Liver (tissue), 9 donors: Measurements from ENCODE around the gene FRMD5. TPM values are rescaled to one million over a fixed set of nuclear protein-coding genes. Genes with fewer than 3 reads are reported as not detected.

ENCODE experiments used
- DNase-seq: peaks from one replicate; pipeline ENCODE4 v3.0.0-alpha.2; 2017; ENCODE audit warnings: low spot score
- H3K27ac ChIP-seq, 2 donors: one replicate each; pipeline ENCODE4 v1.7.0; 2013; ENCODE audit warnings: inconsistent platforms in 2 of 2, low read length in 2 of 2, control low read depth in 1 of 2, low read depth in 1 of 2, mild to moderate bottlenecking in 1 of 2
- H3K27me3 ChIP-seq, 4 donors: one replicate each; pipeline versions ENCODE4 v1.6.1 to v1.7.0; 2013; ENCODE audit warnings: low read length in 3 of 4, inconsistent platforms in 1 of 4, mild to moderate bottlenecking in 1 of 4, moderate library complexity in 1 of 4; ENCODE audit not compliant: control insufficient read depth in 4 of 4, insufficient read depth in 4 of 4
- H3K36me3 ChIP-seq, 4 donors: one replicate each; pipeline versions ENCODE4 v1.6.1 to v1.7.0; 2013; ENCODE audit warnings: low read length in 3 of 4, mild to moderate bottlenecking in 3 of 4, low read depth in 1 of 4, moderate library complexity in 1 of 4; ENCODE audit not compliant: control insufficient read depth in 4 of 4, insufficient read depth in 3 of 4
- H3K4me1 ChIP-seq, 4 donors: one replicate each; pipeline versions ENCODE4 v1.6.1 to v1.7.0; 2013; ENCODE audit warnings: low read length in 3 of 4, mild to moderate bottlenecking in 3 of 4, moderate library complexity in 1 of 4; ENCODE audit not compliant: control insufficient read depth in 4 of 4, insufficient read depth in 4 of 4
- H3K4me3 ChIP-seq, 3 donors: one replicate each; pipeline versions ENCODE4 v1.6.1 to v1.7.0; 2013; ENCODE audit warnings: low read length in 3 of 3, control low read depth in 1 of 3, low read depth in 1 of 3, mild to moderate bottlenecking in 1 of 3
- H3K9ac ChIP-seq, 2 donors: one replicate each; pipeline ENCODE4 v1.7.0; 2013; ENCODE audit warnings: low read length in 2 of 2, mild to moderate bottlenecking in 2 of 2, moderate library complexity in 2 of 2, control low read depth in 1 of 2, low read depth in 1 of 2
- H3K9me3 ChIP-seq, 4 donors: one replicate each; pipeline versions ENCODE4 v1.6.1 to v1.7.0; 2013; ENCODE audit warnings: low read length in 3 of 4; ENCODE audit not compliant: control insufficient read depth in 4 of 4
- EGR1 ChIP-seq, 2 donors: IDR thresholded peaks; 2 replicates each; pipeline ENCODE4 v1.6.1; 2016 to 2018; ENCODE audit warnings: antibody characterized with exemption in 2 of 2, low read depth in 2 of 2
- FOXA1 ChIP-seq: IDR thresholded peaks from 2 replicates; pipeline ENCODE4 v1.6.1; 2016; ENCODE audit warnings: antibody characterized with exemption
- FOXA2 ChIP-seq: IDR thresholded peaks from 2 replicates; pipeline ENCODE4 v1.6.1; 2016; ENCODE audit warnings: antibody characterized with exemption
- GABPA ChIP-seq, 2 donors: IDR thresholded peaks in 1 of 2; conservative IDR thresholded peaks in 1 of 2; 2 replicates each; pipeline ENCODE4 v1.6.1; 2016; ENCODE audit warnings: antibody characterized with exemption in 2 of 2, mild to moderate bottlenecking in 1 of 2, moderate library complexity in 1 of 2
- HNF4A ChIP-seq, 2 donors: conservative IDR thresholded peaks; 2 replicates each; pipeline ENCODE4 v1.6.1; 2016; ENCODE audit warnings: antibody characterized with exemption in 2 of 2, mild to moderate bottlenecking in 2 of 2
- HNF4G ChIP-seq: IDR thresholded peaks from 2 replicates; pipeline ENCODE4 v1.6.1; 2016; ENCODE audit warnings: antibody characterized with exemption
- JUND ChIP-seq, 2 donors: IDR thresholded peaks; 2 replicates each; pipeline ENCODE4 v1.6.1; 2016; ENCODE audit warnings: antibody characterized with exemption in 2 of 2
- NR2F2 ChIP-seq: IDR thresholded peaks from 2 replicates; pipeline ENCODE4 v1.6.1; 2016; ENCODE audit warnings: antibody characterized with exemption
- RAD21 ChIP-seq, 2 donors: IDR thresholded peaks; 2 replicates each; pipeline ENCODE4 v1.6.1; 2016; ENCODE audit warnings: antibody characterized with exemption in 2 of 2, mild to moderate bottlenecking in 2 of 2
- RXRA ChIP-seq, 2 donors: IDR thresholded peaks; 2 replicates each; pipeline ENCODE4 v1.6.1; 2017 to 2018; ENCODE audit warnings: antibody characterized with exemption in 2 of 2, mild to moderate bottlenecking in 1 of 2
- SP1 ChIP-seq: IDR thresholded peaks from 2 replicates; pipeline ENCODE4 v1.6.1; 2018; ENCODE audit warnings: antibody characterized with exemption, mild to moderate bottlenecking
- TAF1 ChIP-seq: conservative IDR thresholded peaks from 2 replicates; pipeline ENCODE4 v1.6.1; 2016; ENCODE audit warnings: antibody characterized with exemption, mild to moderate bottlenecking
- YY1 ChIP-seq: IDR thresholded peaks from 2 replicates; pipeline ENCODE4 v1.6.1; 2016; ENCODE audit warnings: antibody characterized with exemption, mild to moderate bottlenecking
- WGBS: extraction: QIAGEN DNeasy Blood & Tissue Kit; methylation state at CpG from one replicate; pipeline ENCODE4 v1.1.7; 2013; 5-methylcytosine and 5-hydroxymethylcytosine counted together
- polyA plus RNA-seq, 2 donors: library from polyadenylated mRNA; stranded (reverse) in 1 of 2; unstranded in 1 of 2; fragments of 200-250 nt in 1 of 2; fragments of >200 nt in 1 of 2; fragmentation: Nextera tagmentation in 1 of 2; extraction: Ambion mirVana in 1 of 2; gene quantifications; one replicate each; pipeline versions ENCODE4 v1.2.1 to v1.2.3, GENCODE V29; 2013 to 2015
- total RNA-seq, 2 donors: library from RNA; depleted of rRNA; stranded (reverse); fragments of >200 nt; gene quantifications; one replicate each; pipeline ENCODE4 v1.2.3, GENCODE V29; 2014
- TF ChIP-seq, protein P1 (sequence below): IDR thresholded peaks from 2 replicates; pipeline ENCODE4 v1.6.1; 2016; ENCODE audit warnings: antibody characterized with exemption
- TF ChIP-seq, protein P2 (sequence below): fragments of 150-350 bp; IDR thresholded peaks from 2 replicates; pipeline ENCODE4 v1.5.1; 2017; ENCODE audit warnings: improper control_type of control experiment, low read depth, low read length; ENCODE audit not compliant: missing input control
- TF ChIP-seq, protein P3 (sequence below): IDR thresholded peaks from 2 replicates; pipeline ENCODE4 v1.6.1; 2016; ENCODE audit warnings: antibody characterized with exemption, mild to moderate bottlenecking
- TF ChIP-seq, protein P4 (sequence below): IDR thresholded peaks from 2 replicates; pipeline ENCODE4 v1.6.1; 2016; ENCODE audit warnings: antibody characterized with exemption
- donor health status: healthy.
- donor health status: healthy.
- donor health status: healthy.
- donor health status: healthy.
- donor health status: healthy.

FRMD5 gene
- total and polyA plus RNA-seq, 4 donors, result 0.01 to 0.25 TPM; not detected in 2

DNA sequence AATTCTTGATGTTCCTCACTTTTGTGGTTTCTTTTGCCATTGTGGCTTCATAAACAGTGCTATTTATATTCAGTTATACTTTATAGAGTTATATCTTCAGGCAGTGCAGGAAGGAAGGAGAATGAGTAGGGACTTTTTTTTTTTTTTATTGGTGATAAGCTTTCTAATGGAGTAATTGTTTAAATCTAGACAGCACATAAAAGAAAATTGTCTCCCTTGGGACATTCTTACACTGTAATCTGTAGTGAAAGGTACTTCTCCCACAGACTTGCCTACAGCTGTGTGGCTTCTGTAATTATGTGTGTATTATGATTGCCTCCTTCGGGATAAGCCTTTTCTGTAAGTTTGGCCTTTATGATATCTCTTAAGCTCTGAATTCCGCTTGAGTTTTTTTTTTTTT lies 326.7 kb downstream of the FRMD5 start:
- no peak for DNase-seq
- TF ChIP-seq, protein P1, sequence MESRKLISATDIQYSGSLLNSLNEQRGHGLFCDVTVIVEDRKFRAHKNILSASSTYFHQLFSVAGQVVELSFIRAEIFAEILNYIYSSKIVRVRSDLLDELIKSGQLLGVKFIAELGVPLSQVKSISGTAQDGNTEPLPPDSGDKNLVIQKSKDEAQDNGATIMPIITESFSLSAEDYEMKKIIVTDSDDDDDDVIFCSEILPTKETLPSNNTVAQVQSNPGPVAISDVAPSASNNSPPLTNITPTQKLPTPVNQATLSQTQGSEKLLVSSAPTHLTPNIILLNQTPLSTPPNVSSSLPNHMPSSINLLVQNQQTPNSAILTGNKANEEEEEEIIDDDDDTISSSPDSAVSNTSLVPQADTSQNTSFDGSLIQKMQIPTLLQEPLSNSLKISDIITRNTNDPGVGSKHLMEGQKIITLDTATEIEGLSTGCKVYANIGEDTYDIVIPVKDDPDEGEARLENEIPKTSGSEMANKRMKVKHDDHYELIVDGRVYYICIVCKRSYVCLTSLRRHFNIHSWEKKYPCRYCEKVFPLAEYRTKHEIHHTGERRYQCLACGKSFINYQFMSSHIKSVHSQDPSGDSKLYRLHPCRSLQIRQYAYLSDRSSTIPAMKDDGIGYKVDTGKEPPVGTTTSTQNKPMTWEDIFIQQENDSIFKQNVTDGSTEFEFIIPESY, result no peak
- TF ChIP-seq HNF4G (no peak), JUND (IDR thresholded peaks at IDR 0.05) (no peak), FOXA2 (no peak), YY1 (no peak), TAF1 (no peak), GABPA (IDR thresholded peaks at IDR 0.05 in 1 of 2, conservative IDR thresholded peaks at IDR 0.05 in 1 of 2) (no peak), NR2F2 (no peak), RAD21 (IDR thresholded peaks at IDR 0.05) (no peak), RXRA (IDR thresholded peaks at IDR 0.05) (no peak), EGR1 (IDR thresholded peaks at IDR 0.05; ENCODE audit: low read depth in 2 of 2) (no peak), FOXA1 (no peak), HNF4A (conservative IDR thresholded peaks at IDR 0.05) (no peak), SP1 (no peak)
- TF ChIP-seq, protein P2, sequence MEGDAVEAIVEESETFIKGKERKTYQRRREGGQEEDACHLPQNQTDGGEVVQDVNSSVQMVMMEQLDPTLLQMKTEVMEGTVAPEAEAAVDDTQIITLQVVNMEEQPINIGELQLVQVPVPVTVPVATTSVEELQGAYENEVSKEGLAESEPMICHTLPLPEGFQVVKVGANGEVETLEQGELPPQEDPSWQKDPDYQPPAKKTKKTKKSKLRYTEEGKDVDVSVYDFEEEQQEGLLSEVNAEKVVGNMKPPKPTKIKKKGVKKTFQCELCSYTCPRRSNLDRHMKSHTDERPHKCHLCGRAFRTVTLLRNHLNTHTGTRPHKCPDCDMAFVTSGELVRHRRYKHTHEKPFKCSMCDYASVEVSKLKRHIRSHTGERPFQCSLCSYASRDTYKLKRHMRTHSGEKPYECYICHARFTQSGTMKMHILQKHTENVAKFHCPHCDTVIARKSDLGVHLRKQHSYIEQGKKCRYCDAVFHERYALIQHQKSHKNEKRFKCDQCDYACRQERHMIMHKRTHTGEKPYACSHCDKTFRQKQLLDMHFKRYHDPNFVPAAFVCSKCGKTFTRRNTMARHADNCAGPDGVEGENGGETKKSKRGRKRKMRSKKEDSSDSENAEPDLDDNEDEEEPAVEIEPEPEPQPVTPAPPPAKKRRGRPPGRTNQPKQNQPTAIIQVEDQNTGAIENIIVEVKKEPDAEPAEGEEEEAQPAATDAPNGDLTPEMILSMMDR, result no peak
- TF ChIP-seq, protein P3, sequence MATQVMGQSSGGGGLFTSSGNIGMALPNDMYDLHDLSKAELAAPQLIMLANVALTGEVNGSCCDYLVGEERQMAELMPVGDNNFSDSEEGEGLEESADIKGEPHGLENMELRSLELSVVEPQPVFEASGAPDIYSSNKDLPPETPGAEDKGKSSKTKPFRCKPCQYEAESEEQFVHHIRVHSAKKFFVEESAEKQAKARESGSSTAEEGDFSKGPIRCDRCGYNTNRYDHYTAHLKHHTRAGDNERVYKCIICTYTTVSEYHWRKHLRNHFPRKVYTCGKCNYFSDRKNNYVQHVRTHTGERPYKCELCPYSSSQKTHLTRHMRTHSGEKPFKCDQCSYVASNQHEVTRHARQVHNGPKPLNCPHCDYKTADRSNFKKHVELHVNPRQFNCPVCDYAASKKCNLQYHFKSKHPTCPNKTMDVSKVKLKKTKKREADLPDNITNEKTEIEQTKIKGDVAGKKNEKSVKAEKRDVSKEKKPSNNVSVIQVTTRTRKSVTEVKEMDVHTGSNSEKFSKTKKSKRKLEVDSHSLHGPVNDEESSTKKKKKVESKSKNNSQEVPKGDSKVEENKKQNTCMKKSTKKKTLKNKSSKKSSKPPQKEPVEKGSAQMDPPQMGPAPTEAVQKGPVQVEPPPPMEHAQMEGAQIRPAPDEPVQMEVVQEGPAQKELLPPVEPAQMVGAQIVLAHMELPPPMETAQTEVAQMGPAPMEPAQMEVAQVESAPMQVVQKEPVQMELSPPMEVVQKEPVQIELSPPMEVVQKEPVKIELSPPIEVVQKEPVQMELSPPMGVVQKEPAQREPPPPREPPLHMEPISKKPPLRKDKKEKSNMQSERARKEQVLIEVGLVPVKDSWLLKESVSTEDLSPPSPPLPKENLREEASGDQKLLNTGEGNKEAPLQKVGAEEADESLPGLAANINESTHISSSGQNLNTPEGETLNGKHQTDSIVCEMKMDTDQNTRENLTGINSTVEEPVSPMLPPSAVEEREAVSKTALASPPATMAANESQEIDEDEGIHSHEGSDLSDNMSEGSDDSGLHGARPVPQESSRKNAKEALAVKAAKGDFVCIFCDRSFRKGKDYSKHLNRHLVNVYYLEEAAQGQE, result no peak
- TF ChIP-seq, protein P4, sequence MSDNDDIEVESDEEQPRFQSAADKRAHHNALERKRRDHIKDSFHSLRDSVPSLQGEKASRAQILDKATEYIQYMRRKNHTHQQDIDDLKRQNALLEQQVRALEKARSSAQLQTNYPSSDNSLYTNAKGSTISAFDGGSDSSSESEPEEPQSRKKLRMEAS, result no peak
- WGBS, result 84% methylated on average over 2 of the region's 2 CpGs
- no peaks in the 10 kb centered on the region for H3K36me3 ChIP-seq
- no peaks in the 10 kb centered on the region for H3K27me3 ChIP-seq
- H3K4me3 ChIP-seq, result no peak overlapping the region
- no peaks in the 10 kb centered on the region for H3K9me3 ChIP-seq
- no peak overlapping the region for H3K27ac ChIP-seq
- no peak overlapping the region for H3K9ac ChIP-seq
- no peaks in the 10 kb centered on the region for H3K4me1 ChIP-seq

DNA sequence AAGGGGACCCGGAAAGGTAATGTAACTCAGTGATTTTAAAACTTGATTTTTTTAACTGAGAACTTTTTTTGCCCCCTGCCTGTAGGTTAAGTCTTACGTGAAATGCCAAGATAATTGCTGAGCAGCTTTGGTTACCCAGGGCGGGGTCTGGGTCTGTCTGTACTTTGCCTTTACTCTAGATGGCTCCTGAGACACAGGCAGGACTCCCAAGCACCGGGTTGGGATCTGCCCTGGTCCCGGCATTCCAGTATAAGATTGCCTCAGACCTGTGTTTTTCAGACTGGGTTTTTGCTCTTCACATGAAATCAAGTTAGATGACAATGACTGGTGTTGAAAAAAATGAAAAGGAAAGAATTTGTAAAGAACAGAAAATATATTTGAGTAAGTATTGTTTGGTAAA lies 328.0 kb downstream of the FRMD5 start:
- no peaks in the 10 kb centered on the region for H3K9me3 ChIP-seq
- H3K4me3 ChIP-seq, result no peak overlapping the region
- no peaks in the 10 kb centered on the region for H3K36me3 ChIP-seq
- 90% methylated on average over 5 of the region's 5 CpGs for WGBS
- no peak overlapping the region for H3K27ac ChIP-seq
- no peaks in the 10 kb centered on the region for H3K4me1 ChIP-seq
- no peaks in the 10 kb centered on the region for H3K27me3 ChIP-seq
- TF ChIP-seq EGR1 (IDR thresholded peaks at IDR 0.05; ENCODE audit: low read depth in 2 of 2) (no peak), JUND (IDR thresholded peaks at IDR 0.05) (no peak), FOXA2 (no peak)
- TF ChIP-seq, protein P4, result no peak
- TF ChIP-seq, protein P3, result no peak
- TF ChIP-seq, protein P1, result no peak
- no peak overlapping the region for H3K9ac ChIP-seq
- DNase-seq, result no peak
